OCI-M2 (cell line): Measurements from ENCODE around the gene KCNK10.

Source experiments
- DNase-seq: peaks from one replicate; lab custom pipeline; 2025; ENCODE audit not compliant: unreplicated experiment; lab: John Stamatoyannopoulos, UW

The KCNK10 gene

DNA sequence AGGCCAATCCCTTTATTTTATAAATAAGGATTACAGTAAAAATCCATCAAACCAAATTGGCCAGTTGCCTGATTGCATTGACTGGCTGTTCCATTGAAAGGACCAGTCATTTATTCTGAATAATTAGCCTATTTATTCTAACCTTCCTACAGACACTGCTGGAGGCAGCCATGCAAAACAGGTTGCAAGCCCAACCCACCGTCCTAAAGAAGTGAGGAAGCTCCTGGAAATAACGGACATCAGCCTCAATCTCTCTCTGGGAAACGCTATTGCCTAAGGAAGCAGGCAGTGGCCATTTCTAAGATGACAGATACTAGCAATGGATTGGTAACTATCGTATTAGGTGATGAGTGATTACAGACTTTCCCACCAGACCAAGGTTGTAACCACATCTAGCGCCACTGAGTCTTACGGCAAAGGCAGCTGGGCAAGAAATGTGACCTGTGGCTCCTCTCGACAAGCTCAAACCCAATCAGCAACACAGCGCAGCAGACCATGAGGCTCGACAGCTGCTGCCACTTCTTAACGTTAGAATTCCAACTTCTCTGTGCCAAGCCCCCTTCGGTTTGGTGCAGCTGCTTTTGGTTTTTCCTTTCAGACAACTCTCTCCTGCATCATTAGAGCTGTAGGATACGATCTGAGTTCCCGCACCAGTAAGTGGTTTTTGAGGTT lies 134.2 kb downstream of the KCNK10 start:
- DNase-seq: no peak

DNA sequence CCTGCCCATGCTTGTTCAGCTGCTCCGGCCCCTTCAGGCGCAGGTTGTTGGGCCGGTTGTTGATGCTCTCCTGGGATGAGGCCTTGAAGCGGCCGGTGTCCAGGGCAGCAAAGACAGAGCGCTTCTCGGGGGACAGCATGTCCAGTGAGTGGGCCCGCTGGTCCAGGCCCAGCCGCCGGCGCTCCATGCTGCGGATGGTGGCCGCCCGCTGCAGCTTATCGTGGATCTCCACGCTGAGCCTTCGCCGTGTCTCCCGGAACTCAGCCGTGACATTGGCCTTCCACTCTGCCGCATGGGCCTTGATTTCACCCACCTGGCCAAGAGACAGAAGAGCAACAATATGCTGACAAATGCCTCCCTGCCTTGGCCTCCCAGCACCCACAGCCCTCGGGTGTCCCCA lies 137.2 kb downstream of the KCNK10 start:
- no peak for DNase-seq

DNA sequence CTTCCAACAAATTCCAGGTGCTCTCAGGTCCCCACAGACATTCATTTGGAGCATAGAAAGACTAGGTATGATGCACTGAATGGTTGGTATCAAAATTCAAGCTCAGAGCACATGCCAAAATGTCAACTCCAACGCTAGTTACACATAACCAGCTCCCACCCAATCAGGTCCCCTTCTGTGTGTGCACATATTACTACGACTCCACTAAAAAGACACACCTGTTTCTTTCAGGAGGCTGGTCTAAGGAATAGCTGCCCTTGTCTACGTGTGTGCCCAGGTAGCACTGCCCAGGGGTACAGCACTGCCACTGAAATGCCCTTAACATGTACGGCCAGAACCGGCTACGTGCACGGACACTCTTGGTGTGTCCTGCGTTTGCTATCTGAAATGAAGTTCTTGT lies 138.1 kb downstream of the KCNK10 start:
- no peak for DNase-seq

DNA sequence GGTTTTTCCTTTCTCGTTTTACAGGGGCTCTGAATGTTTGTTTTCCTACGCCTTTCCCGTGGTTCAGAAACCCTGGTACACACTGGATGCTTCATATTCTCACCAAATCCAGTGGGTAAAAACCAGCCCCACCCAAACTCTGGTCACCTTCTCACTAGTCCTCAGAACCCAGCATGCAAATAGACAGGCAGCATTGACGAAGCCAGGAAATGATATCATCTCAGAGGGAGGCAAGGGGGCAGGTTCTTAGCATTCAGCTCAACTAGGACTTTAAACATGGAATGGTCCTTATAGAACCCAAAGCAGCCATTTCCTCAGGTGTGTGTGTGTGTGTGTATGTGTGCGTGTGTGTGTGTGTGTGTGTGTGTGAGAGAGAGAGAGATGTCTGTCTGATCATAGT lies 142.0 kb downstream of the KCNK10 start:
- DNase-seq: no peak

DNA sequence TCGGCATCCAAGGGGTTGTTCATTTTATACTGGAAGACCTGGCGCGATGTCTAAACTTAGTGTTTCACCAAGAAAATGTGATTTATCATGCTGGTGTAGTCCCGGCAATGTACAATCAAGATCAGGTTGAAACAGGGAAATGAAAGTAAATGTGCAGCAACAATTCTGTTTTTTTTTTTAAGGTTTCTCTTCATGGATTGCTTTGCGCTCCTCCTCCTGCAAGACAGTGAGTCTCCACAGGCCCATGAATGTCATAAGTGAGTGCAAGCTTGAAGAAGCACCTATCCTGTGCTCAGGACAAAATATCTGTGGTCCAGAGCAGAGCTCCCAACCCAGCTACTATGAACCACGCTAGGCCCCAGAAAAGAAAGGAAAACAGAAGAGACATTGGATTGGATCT lies 143.4 kb downstream of the KCNK10 start:
- no peak for DNase-seq

DNA sequence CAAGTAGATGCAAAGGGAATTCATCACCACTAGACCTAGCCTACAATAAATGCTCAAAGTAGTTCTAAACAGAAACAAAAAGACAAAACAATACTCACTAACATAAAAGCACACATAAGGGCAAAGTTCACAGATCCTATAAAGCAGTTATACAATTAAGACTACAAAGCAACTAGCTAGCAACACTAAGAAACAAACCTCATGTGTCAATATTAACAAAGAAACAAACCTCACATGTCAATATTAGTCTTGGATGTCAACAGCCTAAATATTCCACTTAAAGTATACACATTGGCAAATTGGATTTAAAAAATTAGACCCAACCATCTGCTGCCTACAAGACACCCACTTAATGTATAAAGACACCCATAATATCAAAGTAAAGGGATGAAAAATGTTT lies 152.7 kb downstream of the KCNK10 start:
- DNase-seq: no peak

DNA sequence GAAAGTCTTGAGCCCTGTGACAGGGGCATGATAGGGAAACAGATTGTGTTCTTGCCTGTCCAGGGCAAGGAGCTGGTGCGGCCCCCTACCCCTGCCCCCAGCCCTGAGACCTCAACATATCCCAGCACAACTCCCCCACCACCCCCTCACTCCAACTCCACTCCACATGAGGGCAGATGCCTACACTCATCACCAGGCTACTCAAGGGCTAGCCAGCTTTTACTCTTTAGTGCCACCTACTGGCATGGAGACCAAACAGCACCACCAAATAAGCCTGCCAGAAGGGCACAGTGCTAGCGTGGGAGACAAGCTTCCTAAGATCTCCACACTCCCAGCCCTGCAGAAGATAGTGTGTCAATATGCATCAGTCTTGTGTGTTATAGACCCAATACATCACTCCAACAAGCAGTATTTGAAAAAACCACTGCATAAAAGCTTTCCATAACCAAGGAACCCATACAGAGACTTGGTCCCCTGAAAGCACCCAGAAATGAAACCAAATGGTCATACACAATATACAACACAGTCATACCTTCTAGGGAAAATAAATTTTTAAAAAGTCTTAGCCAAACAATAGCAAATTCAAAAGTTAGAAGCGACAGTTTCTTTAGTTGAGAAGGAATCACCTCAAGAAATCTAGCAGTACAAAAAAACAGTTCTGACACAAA lies 154.4 kb downstream of the KCNK10 start:
- peak; percentile 16 for DNase-seq

DNA sequence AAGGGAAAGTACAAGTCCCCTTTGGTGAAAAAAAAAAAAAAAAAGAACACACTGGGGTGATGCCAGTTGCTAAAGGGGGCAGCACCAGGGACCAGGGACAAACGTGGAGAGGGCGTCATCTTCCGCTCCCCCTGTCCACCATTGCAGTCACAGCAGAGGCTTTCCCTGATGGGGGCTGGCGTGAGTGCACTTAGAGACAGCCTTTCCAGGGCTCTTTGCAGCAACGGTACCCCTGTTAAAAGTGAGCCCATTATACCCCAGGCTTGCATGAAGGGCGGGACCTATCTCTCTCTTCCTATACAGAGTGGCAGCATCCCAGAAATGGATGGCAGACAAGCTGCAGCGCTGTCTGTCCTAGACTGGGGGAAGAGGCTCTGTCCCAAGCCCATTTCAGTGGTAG lies 155.0 kb downstream of the KCNK10 start:
- no peak for DNase-seq

DNA sequence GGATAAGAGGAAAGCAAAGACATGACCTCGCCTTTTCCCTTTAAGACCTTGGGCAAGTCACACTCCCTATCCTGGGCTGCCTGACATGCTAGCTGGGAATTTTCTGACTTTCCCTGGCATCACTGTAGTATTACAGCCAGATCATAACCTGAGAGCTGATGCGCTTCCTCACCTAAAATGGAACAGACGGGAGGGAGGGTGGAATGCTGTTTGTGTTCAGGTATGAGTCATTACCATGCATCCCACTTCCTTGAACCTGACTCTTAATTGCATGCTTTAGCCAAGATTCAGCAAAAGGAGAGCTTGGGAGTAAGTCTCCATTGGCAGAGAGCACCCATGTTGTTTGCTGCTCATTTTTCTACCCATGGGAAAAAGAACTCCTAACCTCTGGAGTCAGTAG lies 156.5 kb downstream of the KCNK10 start:
- DNase-seq: no peak

DNA sequence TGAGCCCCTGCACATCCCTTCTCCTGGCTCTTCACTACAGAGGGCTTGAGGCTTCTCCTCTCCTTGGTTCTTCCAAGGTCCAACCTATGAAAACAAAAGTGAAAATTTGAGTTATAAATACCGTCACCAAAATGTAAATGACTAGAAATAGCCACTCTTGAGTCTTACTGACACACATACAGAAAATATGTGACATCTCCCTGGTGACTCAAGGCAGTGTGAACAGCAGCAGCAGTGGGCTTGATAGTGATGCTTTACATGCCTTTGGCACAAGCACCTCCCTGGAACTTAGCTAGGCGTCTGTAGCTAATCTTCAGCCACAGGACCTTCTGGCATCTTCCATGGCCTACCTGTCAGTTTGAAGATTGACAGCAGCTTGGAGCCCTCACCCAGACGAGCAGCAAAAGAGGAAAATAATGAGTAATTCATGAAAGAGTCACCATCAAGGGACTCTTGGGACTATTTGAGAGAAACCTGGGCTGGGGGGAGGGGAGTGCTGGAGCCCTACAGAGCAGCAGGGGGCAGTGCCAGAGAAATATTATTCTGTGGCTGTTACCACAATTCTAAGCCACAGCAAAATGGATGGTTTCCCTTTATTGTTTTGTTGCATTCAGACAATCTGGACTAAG lies 158.0 kb downstream of the KCNK10 start:
- no peak for DNase-seq

DNA sequence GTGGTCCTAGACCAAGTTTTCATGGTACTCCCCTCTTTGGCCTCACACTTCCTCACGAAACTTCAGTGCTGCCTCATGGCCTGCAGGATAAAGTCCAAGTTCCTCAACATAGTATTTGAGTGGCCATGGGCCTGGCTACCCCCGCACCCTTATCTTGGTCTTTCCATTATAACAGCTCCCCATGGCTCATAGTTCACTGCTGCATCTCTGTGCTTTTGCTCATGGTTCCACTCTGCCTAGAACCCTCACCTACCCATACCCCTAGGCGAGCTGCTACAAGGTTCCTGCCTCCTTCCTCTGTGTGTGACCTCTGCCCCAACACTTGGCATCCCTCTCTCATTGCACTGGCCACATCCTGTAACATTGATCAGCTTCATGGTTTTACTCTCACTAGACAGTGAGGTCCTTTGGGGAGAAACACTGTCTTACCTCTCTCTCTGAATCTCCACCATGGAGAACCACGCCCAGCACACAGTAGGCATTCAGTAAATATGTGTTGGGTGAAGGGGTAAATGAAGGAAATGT lies 159.3 kb downstream of the KCNK10 start:
- DNase-seq: no peak

DNA sequence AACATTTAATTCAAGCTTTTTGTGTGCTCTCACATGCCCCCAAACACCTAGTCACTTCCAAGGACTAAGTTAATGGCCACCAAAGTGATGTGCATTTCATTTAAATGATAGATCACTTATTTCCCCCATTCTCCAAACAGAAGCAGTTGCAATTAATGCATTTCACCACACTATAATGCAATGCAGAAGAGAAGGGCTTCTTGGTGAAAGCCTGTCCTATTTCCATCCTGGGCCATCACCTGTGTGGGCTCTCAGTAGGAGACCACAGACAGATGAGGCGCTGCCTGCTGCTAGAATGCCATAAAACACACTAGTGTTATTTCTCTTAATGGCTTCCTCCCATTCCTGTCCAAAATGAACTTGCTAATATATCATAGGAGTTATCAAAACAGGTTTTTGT lies 166.9 kb downstream of the KCNK10 start:
- DNase-seq: no peak

DNA sequence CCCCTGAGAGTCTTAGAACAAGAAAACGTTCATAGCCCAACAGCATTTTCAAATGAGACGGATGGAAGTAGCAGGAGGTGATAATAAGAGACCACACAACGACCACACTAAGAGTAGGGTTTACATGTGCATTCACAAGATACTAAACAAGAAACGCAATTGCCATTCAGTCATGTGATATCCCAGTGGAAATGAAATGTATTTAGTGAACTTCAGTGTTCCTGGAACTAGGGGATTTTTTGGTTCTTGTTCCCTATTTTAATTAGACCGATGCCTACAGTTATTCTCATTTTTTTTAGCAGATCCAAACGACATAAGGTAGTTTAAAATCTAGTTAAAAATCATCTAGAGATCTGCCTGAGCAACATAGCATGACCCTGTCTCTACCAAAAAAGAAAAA lies 168.1 kb downstream of the KCNK10 start:
- no peak for DNase-seq

DNA sequence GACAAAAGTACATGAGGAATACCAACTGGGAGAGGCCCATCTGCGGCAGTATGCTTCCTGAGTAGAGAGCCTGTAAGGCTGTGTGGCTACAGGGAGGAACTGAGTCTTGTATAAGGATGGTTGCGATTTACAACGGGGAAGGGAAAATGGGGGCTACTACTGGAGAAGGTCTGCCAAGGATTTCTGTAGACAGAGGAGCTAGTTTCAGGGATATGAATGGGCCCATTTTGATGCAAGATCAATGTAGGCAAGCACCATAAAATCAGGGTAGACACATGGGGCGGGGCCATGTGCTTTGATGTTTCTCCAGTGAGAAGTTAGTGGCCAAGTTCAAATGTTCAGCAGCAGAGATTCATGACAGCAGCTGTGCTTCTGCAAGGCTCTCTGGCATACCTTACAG lies 168.7 kb downstream of the KCNK10 start:
- DNase-seq: no peak

DNA sequence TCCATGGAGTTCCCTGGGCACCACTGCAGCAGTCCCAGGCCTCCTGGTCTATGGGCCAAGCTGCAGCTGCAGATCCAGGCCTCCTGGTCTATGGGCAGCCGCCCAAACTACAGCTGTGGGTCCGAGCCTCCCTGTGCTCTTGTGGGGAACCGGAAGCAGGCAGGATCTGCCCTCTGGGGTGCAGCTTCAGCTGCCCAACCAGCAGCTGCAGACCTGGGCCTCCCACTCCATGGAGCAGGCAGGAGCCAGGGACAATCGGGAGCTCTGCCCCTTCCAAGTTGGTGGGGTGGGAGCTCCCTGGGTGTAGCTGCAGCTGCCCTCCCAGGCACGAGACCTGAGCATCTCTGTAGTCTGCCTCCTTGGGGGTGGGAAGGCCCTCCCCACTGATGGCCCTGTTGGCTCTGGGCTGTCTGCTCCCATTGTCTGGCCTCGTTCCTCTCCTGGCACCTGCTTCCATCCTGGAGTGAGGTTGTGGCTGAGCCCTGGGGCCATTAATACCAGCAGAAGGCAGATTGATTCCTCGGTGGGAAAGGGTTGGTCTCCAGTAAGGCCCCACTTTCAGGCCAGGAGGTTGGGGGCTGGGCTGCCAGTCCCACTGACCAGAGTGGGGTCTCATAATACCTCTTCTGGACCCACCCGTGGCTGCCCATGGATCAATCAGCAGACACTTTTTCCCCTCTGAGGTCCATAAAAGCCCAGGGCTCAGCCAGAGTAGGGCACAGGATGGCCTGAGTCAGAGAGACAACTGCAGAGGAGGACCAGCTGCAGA lies 176.0 kb downstream of the KCNK10 start:
- no peak for DNase-seq

DNA sequence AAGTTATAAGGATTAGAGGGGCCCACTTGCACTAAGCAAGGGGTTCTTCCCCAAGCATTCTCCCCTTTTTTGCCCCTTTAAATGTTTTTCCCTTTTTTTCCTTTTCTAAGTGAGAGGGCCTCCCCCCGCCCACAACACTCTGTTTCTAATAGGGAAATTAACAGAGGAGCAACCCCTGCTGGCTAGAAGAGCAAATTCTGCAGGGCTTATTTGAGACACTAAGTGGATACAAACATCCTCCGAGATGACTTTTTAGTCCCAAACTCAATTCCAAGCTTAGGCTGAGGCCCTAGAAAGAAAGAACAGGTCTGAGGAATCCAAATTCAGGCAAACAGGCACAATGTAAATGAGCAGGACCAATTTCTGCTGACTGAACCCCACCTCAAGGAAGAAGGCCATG lies 179.3 kb downstream of the KCNK10 start:
- no peak for DNase-seq

DNA sequence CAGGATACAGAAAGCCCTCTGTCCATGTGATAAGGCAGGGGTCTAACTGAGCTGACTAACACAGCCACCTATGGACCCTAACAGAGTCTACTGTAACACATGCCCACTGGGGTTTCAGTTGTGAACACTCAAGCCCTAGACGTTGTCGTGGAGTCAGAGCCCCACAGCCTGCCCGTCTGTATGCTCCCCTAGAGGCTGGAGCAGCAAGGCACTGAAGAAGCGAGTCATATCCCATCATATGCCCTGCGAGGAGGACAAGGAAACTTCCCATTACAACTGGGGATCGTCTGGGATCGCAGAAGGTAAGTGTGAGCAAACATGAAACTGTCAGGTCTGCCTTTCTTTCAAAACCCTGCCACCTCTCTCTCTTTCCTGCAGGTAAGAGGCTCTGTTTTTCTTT lies 180.1 kb downstream of the KCNK10 start:
- DNase-seq: no peak

DNA sequence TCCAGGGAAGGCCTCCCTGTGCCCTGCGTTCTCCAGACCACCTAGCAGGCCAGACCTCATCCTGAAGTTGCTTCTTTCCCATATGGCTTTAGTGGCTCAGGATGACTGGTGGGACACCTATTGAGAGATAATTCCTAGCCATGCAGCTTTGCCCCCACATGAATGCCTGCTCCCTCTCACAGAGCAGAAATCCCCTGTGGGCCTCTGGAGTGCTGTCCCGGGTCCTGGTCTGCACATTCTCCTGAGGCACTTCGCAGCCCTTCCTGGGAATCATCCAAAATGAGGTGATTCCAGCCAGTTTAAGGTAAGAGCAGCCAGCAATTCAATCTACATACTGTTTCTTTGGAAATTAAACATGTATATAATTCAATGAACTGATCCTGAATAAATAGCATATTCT lies 182.2 kb downstream of the KCNK10 start:
- no peak for DNase-seq

DNA sequence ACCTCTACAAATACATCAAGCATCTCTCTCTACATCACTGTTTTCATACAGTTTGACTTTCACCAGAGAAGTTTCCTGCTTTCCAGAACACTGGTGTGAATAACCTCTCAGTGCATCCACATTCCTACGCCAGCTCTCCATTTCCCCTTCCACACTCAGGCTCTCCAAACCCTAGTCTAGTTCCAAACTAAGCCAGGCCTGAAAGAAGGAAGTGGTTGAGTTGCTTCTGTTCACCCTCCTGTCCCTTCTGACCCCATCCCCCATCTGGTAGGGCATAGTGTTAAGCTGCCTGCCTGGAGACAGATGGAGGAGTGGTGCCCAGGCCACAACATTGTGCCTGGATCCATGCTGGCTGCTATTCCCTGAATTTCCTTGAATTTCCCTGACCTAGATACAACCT lies 185.7 kb downstream of the KCNK10 start:
- no peak for DNase-seq
